ENCODE results near the gene BACH2.

Gene BACH2

GRCh38 chr6:90015883-90016282 is 280.8 kb downstream of the BACH2 start:
- TF ChIP-seq, protein P1, sequence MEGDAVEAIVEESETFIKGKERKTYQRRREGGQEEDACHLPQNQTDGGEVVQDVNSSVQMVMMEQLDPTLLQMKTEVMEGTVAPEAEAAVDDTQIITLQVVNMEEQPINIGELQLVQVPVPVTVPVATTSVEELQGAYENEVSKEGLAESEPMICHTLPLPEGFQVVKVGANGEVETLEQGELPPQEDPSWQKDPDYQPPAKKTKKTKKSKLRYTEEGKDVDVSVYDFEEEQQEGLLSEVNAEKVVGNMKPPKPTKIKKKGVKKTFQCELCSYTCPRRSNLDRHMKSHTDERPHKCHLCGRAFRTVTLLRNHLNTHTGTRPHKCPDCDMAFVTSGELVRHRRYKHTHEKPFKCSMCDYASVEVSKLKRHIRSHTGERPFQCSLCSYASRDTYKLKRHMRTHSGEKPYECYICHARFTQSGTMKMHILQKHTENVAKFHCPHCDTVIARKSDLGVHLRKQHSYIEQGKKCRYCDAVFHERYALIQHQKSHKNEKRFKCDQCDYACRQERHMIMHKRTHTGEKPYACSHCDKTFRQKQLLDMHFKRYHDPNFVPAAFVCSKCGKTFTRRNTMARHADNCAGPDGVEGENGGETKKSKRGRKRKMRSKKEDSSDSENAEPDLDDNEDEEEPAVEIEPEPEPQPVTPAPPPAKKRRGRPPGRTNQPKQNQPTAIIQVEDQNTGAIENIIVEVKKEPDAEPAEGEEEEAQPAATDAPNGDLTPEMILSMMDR (IDR thresholded peaks at IDR 0.05; ENCODE audit: low read depth, low read length): no peak
- H3K4me3 ChIP-seq (ENCODE audit: low read depth, low read length): no peak overlapping the region

- no peak overlapping the region for H3K4me3 ChIP-seq (ENCODE audit: low read depth, low read length)
- TF ChIP-seq, protein P1 (IDR thresholded peaks at IDR 0.05; ENCODE audit: low read depth, low read length): no peak
Observed at GRCh38 chr6:90008908-90009501, 287.6 kb downstream of the BACH2 start.

DNA sequence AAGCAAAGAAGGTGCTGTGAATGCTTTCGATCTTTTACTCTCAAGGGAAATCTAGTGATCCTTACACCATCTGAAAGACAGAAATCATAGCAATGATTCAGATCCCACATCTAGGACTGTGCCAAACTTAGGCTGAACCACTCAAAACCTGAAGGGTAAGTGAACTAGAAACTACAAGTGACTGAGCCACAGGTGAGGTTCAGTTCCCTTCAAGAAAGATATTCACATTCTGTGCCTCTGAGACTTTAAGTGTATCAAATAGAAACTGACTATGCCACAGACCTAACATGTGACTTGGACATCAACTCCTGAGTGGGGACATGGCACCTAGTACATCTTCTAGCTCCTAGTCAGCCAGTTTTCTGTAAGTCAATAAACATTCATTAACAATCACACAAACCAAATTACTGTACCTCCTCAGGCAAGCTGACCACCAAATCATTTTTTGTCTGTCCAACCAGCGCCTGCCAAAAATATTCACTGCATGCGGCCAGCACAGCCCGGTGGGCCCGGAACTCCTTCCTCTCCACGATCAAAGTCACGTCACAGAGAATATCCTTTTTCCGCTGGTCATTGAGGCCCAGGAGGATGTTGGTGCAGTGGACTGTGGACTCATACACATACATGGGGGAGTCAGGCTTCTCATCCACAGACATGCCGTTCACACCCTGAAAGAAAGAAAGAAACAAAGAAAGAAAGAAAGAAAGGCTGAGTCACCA is 288.3 kb downstream of the BACH2 start:
- H3K4me3 ChIP-seq (ENCODE audit: low read depth, low read length): no peak overlapping the region
- TF ChIP-seq, protein P1 (IDR thresholded peaks at IDR 0.05; ENCODE audit: low read depth, low read length): no peak

DNA sequence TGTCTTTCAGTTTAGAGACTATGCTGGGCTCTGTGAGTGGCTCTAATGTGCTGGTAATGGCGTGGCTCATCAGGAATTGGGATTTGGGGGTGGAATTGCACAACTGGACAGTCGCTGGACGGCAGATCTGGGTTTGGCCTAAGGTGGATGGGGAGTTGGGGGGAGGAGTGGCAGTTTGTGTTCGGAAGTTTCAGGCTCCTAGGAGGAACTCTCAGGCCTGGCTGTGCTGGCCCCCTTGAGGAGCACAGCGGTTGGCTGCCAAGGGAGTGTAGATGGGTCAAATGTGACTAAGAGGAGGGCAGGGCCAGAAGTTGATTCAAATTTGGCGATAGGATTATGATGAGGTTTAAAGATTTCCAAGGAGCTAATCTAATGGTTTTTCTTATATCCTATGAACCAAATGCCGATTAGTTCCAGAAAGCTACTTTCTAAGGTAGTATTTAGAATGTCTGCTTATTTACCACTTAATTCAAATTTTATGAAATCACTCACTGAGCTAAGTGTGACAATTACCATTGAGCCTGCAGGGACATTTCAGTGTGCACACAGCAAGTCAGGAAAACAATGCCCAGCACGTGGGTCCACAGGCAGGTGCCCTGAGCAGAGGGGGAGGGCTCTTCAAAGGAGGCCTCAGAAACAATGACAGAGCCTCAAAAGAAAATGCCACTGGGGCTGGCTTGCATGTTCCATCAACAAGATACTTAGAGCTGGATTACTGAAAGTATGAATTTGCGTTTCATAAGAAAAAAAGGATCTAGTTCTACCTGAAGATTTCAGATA is 291.4 kb downstream of the BACH2 start:
- H3K4me3 ChIP-seq (ENCODE audit: low read depth, low read length): no peak overlapping the region
- TF ChIP-seq, protein P1 (IDR thresholded peaks at IDR 0.05; ENCODE audit: low read depth, low read length): no peak

DNA sequence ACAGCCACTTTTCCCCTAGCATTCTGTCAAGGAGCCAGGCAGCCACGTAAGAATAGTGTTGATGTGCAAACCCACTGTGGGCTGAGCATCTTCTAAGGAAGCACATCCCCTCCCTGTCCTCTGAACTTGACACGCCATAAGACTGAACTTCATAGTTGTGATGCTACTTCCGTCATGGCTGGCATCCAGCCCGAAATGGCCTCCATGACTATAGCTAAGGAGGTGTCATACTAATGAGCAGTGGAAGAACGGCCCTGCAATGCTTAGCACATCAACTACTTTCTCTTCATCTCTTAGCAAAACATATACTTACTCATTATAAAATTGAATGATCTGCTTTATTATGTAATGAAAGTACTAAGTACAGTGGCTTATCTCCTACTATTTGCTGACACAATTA is 292.1 kb downstream of the BACH2 start:
- TF ChIP-seq, protein P1 (IDR thresholded peaks at IDR 0.05; ENCODE audit: low read depth, low read length): no peak
- H3K4me3 ChIP-seq (ENCODE audit: low read depth, low read length): no peak overlapping the region

DNA sequence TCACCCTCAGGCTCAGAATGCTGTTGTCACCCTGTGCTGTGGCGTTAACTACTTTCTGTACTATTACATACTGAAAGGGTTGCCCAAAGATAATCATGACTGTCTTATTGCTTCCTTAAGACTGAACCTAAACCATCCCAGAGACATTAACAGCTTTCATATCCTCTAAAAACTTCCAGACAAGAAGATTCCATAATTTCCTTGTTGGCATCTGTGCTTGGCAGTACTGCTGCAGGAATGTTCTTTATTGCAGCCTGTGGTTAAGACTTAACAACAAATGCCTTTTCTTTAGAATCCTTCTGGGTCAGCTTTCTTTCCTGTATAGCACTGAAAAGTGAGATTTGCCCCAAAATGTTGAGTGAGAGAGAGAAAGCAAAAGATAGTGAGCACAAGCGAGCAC is 292.7 kb downstream of the BACH2 start:
- TF ChIP-seq, protein P1 (IDR thresholded peaks at IDR 0.05; ENCODE audit: low read depth, low read length): no peak
- H3K4me3 ChIP-seq (ENCODE audit: low read depth, low read length): no peak overlapping the region
